Activated CD8-positive, alpha-beta memory T cell treated with anti-CD3 and anti-CD28 coated beads for 1 hour (primary cell): ENCODE data around the gene FMN1.

Experiments used
- DNase-seq, 2 donors: peaks; one replicate each; pipeline ENCODE4 v3.0.0-alpha.2; 2020; ENCODE audit warnings: low read depth in 1 of 2; ENCODE audit errors: extremely low read depth in 1 of 2

The FMN1 gene

DNA sequence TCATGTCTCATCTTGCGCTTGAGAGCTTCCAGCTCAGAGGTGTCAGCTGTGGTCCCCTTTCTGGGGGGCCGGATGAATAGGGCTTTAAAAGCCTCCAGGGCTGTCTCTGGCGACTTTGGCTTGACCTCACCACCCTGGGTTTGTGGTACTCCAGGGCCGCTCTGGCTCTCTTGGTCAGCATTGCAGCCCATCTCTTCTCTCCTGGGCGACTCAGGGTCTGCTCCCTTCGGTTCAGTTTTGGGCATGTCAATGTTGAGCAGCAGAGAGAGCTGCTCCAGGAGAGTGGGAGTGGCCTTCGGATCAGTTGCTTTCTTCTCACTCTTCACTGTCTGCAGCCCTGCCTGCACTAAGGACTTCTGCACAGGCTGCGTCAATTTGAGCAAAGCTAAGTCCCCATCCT lies 127.9 kb downstream of the FMN1 start:
- no peak for DNase-seq

GRCh38 chr15:33064878-33065277 lies 129.6 kb downstream of the FMN1 start:
- DNase-seq = no peak

DNA sequence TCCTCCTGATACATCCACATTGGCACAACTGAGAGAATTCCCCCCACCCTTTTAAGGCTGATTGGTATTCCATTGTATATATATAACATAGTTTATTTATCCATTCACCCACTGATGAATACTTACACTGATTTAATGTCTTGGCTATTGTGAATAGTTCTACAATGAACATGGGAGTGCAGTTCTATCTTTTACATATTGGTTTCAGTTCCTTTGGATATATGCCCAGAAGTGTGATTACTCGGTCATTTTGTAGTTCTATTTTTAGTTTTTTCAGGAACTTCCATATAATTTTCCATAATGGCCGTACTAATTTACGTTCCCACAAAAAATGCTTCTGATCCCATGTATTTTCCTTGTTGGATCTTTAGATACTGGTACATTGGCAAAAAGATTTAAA lies 135.3 kb downstream of the FMN1 start:
- no peak for DNase-seq

- DNase-seq = no peak
Observed at GRCh38 chr15:33057845-33058244, 136.7 kb downstream of the FMN1 start.

DNA sequence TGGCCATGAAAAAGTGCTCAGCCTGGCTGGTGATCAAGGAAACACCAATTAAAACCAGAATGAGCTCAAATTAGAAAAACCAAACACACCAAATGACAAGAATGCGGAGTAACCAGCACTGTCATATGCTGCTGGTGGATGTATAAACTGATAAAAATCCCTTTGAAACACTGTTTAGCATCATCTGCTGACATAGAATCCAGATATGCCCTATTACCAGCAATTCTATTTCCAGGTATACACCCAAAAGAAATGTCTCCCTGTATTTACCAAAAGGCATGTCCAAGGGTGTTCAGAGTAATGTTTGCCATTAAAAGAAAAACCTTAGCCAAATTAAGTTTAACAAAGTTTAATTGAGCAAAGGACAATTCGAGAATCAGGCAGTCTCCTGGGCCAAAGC lies 138.6 kb downstream of the FMN1 start:
- DNase-seq = no peak

DNA sequence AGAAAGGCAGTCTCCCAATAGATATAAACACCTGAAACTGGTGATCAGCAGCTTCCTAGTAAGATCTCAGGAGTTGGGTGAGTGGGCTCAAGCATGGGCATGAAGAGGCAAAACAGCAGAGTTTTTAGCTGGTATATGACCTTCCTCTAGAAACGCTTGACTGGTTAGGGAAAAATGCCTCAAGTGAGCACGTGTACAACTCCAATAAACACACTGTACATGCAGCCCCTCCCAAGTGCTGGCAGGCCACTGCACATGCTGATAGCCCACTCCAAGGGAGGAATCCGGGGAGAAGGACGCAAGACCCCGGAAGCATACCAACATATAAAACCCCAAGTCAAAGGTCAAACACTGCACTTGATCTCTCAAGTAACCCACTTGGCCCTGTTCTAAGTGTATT lies 143.0 kb downstream of the FMN1 start:
- DNase-seq = no peak

DNA sequence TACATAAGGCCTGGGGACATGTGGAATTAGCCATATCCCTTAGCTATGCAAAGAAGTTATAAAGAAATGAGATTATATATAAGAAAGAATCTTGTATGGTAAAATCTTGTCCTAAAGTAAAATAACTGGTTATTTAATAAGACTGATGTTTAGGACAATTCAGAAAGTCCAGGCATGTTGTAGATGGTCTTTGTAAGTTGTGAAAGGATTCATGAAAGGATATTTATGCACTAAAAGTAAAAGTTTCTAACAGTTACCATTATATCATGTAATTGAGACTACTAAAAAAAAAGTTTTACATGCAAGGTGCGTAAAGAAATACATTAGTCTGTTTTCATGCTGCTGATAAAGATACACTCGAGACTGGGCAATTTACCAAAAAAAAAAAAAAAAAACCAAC lies 146.3 kb downstream of the FMN1 start:
- no peak for DNase-seq

DNA sequence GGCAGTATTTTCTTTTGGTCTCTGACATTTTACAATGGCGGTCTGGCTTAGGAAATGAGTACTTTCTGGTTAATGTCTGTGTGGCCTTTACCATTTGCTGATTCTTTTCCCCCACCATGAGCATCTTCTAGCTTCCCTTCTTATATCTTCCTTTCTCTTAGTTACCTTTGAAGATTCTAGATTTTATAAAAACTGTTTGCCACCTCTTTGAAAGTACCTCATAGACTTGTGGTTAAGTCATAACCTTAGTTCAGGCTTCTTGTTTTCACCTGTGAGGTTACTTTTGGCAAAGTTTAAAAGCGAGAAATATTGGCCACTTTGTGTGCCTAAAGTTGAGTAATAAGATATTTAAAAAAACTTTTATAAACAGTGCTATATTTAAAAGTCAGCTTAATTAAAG lies 147.4 kb downstream of the FMN1 start:
- DNase-seq = no peak

GRCh38 chr15:33046329-33046728 lies 148.2 kb downstream of the FMN1 start:
- no peak for DNase-seq

DNA sequence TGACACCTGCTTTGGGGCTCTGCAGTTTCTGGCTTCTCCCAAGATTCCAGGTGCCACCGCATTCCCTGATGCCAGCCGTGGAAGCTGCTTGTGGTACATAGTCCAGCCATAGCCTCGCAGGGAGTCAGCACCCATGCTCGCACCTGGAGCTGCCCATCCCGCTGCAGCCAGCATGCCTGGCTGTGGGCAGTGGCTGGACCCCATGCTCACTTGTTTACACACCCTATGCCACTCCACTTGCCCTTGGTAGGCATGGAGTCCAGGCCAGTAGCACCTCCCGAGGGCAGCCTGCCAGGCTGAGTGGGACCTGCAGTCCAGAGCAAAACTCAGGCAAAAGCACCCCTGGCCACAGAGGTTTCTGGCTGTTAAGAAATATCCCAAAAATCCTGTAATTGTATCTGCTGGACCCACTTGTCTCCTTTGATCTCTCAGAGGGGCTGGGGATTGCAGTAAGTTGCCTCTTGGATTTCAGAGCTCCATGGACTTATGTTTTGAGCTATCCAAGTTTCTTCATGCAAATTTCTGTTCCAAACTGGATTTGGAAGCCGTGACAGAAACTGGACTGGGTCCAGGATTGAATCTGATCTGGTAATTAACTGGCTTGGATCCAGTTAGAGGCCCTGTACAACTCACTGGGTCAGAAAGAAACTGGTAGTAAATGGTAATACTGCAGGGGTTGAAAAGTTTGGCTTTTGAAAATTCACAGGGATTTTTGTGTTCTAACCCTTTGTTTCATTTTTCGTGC lies 149.3 kb downstream of the FMN1 start:
- DNase-seq = no peak

- no peak for DNase-seq
Observed at GRCh38 chr15:33044598-33044997, 149.9 kb downstream of the FMN1 start.

- DNase-seq = no peak
Observed at GRCh38 chr15:33043636-33044035, 150.9 kb downstream of the FMN1 start.

DNA sequence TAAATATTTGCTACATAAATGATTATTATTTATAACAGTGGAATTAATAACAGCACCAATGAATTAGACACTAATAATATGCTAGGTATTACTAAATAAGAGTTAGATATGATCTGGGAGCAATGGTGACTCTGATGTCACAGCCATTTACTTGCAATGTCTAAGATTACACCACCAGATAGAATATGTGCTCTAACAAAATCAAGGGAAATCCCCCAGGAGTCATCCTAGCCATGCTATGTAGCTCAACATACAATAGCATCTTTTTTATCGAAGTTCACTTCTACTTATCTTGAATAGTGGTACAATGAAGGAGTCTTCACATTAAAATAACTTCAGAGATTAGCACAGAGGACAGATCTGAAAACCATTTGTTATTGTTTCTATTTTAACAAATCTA lies 154.0 kb downstream of the FMN1 start:
- DNase-seq = no peak

DNA sequence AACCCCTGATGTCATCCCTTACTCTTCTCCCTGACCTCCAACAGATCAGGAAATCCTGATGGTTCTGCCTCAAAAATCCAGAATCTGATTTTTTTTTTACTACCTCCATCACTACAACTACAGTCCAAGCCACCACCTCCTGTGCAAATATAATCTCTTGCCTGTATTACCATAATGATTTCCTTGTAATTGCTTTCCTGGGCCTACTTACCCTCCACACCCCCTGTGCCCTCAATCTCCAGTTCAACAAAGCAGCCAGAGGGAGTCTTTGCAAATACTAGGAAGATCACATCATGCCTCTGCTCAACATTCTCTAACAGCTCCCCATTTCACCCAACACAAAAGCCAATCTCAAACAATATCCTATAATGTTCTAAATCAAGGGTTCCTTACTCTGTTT lies 159.9 kb downstream of the FMN1 start:
- no peak for DNase-seq

GRCh38 chr15:33032053-33032452 lies 162.5 kb downstream of the FMN1 start:
- no peak for DNase-seq

- no peak for DNase-seq
Observed at GRCh38 chr15:33031324-33031821, 163.1 kb downstream of the FMN1 start.

DNA sequence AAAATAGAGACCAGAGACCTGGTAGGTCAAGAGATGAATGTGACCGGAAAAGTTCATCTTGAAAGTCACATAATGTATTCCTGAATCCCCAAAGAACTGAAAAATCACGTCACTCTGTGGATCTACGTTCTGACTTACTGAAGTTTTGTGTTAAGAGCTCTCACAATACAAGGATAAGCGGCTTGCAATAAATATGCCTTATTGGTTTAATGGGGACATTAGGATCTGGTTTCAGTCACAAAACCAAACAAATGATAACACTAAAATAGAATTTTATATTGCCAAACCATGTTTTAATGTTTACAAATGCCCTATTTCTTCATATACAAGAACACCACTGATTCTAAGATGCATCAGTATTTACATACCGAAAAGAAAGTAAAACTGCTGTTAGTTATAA lies 164.2 kb downstream of the FMN1 start:
- no peak for DNase-seq

- no peak for DNase-seq
Observed at GRCh38 chr15:33029109-33029652, 165.3 kb downstream of the FMN1 start.

- DNase-seq = no peak
Observed at GRCh38 chr15:33028495-33028894, 166.0 kb downstream of the FMN1 start.

DNA sequence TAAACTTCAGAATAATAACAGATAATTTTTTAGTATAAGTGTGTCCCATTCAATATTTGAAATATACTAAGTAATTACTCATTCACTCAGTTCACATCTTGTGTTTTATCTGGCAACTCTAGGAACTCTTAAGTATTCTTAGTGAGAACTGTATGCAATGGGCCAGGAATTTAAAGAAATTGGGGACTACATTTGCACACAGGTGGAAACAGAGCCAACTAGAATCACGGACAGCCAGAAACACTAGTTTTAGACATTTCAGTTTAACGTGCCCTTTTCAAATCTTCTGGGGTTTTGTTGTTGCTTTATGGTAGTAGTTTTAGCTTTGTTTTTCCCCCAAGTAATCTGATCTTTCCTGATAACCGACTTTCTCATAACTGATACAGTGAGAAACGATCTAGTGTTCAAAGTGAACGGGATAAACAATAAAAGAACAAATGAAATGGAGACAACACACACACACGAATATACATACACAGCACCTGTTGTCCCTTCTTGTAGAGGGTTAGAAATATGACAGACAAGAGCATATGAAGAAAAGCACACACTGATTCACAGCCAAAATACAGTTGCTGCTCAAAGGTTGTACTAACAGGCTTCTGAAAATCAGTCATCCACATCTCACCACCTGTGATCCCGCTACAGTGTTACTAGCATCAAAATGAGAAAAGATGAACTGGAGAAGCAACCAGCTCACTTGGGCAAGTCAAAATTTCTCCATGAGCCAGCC lies 167.0 kb downstream of the FMN1 start:
- no peak for DNase-seq

GRCh38 chr15:33026614-33027013 lies 167.9 kb downstream of the FMN1 start:
- no peak for DNase-seq

GRCh38 chr15:33022629-33023028 lies 171.9 kb downstream of the FMN1 start:
- no peak for DNase-seq
